ENCODE data around the gene CRYZL1.

The CRYZL1 gene

DNA sequence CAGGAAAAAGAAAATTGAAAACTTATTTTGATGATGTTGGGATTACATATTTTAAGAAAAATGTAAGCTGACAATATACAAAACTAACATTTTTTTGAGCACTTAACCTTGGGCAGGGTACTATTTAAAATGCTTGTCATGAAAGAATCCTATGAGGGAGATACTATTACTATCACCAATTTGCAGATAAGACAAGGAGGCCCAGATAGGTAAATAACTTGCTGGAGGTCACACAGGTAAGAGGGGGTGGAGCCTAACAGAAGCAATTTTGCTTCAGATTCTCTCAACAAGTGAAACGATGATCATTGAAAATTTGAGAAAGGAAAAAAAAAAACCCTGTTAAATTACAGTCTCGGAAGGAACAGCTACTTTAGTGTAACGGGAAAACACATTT, 100.8 kb downstream of the CRYZL1 start:
- no peak for DNase-seq (ENCODE audit: low read depth)
- in situ Hi-C loops (cut with HindIII; ENCODE audit: low sequenced_read_pairs), result no loop called here
- TF ChIP-seq CTCF (IDR thresholded peaks at IDR 0.05; ENCODE audit: low read depth, low read length, missing control alignments), result no peak
- peak overlapping the region; percentile 78 for H3K4me3 ChIP-seq (ENCODE audit: low read depth, low read length)

DNA sequence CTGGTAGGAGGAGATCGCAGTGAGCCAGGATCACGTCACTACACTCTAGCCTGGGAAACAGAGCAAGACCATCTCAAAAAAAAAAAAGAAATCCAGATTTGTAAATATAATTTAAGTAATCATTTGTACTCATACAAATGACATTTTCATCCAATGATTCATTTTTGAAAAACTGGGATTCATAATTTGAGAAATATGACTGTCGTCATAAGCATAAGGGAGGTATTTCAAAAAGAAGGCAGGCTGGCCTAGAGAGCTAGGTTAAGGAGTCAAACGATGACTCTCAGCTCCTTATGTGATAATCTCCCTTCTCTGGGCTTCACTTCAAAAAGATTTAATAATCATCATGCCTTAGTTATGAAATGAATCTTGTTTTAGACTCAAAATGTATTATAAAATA, 101.9 kb downstream of the CRYZL1 start:
- H3K4me3 ChIP-seq (ENCODE audit: low read depth, low read length), result no peak overlapping the region
- no peak for TF ChIP-seq CTCF (IDR thresholded peaks at IDR 0.05; ENCODE audit: low read depth, low read length, missing control alignments)
- DNase-seq (ENCODE audit: low read depth), result no peak
- in situ Hi-C loops (cut with HindIII; ENCODE audit: low sequenced_read_pairs), result no loop called here

All from astrocyte of the cerebellum (primary cell).